Stomach (tissue), 4 donors: ENCODE data around the gene PLS3.

Experiments
- POLR2A ChIP-seq, 4 donors: fragments of 450-650 bp; IDR thresholded peaks; one replicate each; pipeline ENCODE4 v1.6.1; 2016; ENCODE audit warnings: antibody characterized with exemption in 4 of 4, control low read depth in 2 of 4, mild to moderate bottlenecking in 1 of 4, moderate library complexity in 1 of 4
- TF ChIP-seq, protein P1 (sequence below), 7 experiments: fragments of 450-650 bp in 4 of 7; fragments of 200-600 bp in 3 of 7; sonication (generic) in 3 of 7; IDR thresholded peaks; one replicate each; pipeline ENCODE4 v1.5.1; 2016 to 2019; ENCODE audit warnings: antibody characterized with exemption in 7 of 7, control low read depth in 2 of 7, mild to moderate bottlenecking in 1 of 7

DNA sequence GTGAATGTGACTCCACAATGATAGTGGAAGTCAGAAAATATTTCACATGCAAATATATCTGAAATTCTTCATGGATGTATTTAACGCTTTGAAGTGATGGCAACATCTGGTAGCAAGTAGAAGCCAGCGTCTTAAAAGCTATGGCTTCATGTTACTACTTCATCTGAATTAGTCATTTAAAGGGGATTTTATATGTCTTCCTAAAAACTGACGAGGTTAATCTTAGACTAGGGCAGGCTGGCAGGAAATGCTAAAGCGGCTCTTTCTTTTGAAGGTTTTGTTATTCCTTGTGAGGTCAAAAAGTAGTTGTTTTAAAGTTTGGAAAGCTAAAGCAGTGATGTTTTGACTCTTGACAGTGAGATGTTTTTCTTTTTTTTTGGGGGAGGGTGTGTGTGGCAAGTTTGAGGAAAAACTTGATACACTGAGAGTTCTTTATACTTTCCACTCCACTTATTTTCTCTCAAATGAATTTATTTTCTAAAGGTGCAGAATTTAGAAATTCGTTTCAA is 22.6 kb downstream of the PLS3 start:
- TF ChIP-seq, protein P1, sequence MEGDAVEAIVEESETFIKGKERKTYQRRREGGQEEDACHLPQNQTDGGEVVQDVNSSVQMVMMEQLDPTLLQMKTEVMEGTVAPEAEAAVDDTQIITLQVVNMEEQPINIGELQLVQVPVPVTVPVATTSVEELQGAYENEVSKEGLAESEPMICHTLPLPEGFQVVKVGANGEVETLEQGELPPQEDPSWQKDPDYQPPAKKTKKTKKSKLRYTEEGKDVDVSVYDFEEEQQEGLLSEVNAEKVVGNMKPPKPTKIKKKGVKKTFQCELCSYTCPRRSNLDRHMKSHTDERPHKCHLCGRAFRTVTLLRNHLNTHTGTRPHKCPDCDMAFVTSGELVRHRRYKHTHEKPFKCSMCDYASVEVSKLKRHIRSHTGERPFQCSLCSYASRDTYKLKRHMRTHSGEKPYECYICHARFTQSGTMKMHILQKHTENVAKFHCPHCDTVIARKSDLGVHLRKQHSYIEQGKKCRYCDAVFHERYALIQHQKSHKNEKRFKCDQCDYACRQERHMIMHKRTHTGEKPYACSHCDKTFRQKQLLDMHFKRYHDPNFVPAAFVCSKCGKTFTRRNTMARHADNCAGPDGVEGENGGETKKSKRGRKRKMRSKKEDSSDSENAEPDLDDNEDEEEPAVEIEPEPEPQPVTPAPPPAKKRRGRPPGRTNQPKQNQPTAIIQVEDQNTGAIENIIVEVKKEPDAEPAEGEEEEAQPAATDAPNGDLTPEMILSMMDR (IDR thresholded peaks at IDR 0.05), result no peak
- TF ChIP-seq POLR2A (IDR thresholded peaks at IDR 0.05), result no peak
